ENCODE data around the gene CBX2.

The CBX2 gene

GRCh38 chr17:79795795-79796443 is 18.0 kb downstream of the CBX2 start:
- TF ChIP-seq REST (IDR thresholded peaks at IDR 0.05; ENCODE audit: insufficient read depth in 1 of 2, low read depth in 2 of 2, low read length in 2 of 2) (no peak), POLR2AphosphoS5 (IDR thresholded peaks at IDR 0.05; ENCODE audit: low read depth, low read length) (no peak), FOXP2 (optimal IDR thresholded peaks at IDR 0.05; ENCODE audit: borderline replicate concordance, extremely low read depth, extremely low read length, insufficient read depth) (no peak), TAF1 (IDR thresholded peaks at IDR 0.05; ENCODE audit: borderline replicate concordance, insufficient read depth, low read length) (no peak), SIN3A (IDR thresholded peaks at IDR 0.05; ENCODE audit: borderline replicate concordance, insufficient read depth, low read length) (no peak)

- TF ChIP-seq REST (IDR thresholded peaks at IDR 0.05; ENCODE audit: insufficient read depth in 1 of 2, low read depth in 2 of 2, low read length in 2 of 2) (no peak), FOXP2 (optimal IDR thresholded peaks at IDR 0.05; ENCODE audit: borderline replicate concordance, extremely low read depth, extremely low read length, insufficient read depth) (no peak), SIN3A (IDR thresholded peaks at IDR 0.05; ENCODE audit: borderline replicate concordance, insufficient read depth, low read length) (no peak), POLR2AphosphoS5 (IDR thresholded peaks at IDR 0.05; ENCODE audit: low read depth, low read length) (no peak), TAF1 (IDR thresholded peaks at IDR 0.05; ENCODE audit: borderline replicate concordance, insufficient read depth, low read length) (no peak)
Observed at GRCh38 chr17:79796444-79796762, 18.5 kb downstream of the CBX2 start.

GRCh38 chr17:79796763-79797491 is 19.0 kb downstream of the CBX2 start, which contains the start of gene CBX8:
TSS of gene CBX8 (minus strand) at chr17:79797077. CDS start at chr17:79796998, 79 bp downstream.
- TF ChIP-seq REST (IDR thresholded peaks at IDR 0.05; ENCODE audit: insufficient read depth in 1 of 2, low read depth in 2 of 2, low read length in 2 of 2) (no peak), TAF1 (IDR thresholded peaks at IDR 0.05; ENCODE audit: borderline replicate concordance, insufficient read depth, low read length) (peak; percentile 63; the same call in 1 of the 2 replicates), FOXP2 (optimal IDR thresholded peaks at IDR 0.05; ENCODE audit: borderline replicate concordance, extremely low read depth, extremely low read length, insufficient read depth) (peak; percentile 96), SIN3A (IDR thresholded peaks at IDR 0.05; ENCODE audit: borderline replicate concordance, insufficient read depth, low read length) (no peak; the same call in 1 of the 2 replicates), POLR2AphosphoS5 (IDR thresholded peaks at IDR 0.05; ENCODE audit: low read depth, low read length) (peak; percentile 86)

- TF ChIP-seq SIN3A (IDR thresholded peaks at IDR 0.05; ENCODE audit: borderline replicate concordance, insufficient read depth, low read length) = no peak
- TF ChIP-seq TAF1 (IDR thresholded peaks at IDR 0.05; ENCODE audit: borderline replicate concordance, insufficient read depth, low read length) = no peak
- no peak for TF ChIP-seq REST (IDR thresholded peaks at IDR 0.05; ENCODE audit: insufficient read depth in 1 of 2, low read depth in 2 of 2, low read length in 2 of 2)
- TF ChIP-seq POLR2AphosphoS5 (IDR thresholded peaks at IDR 0.05; ENCODE audit: low read depth, low read length) = no peak
- TF ChIP-seq FOXP2 (optimal IDR thresholded peaks at IDR 0.05; ENCODE audit: borderline replicate concordance, extremely low read depth, extremely low read length, insufficient read depth) = no peak
Observed at GRCh38 chr17:79797492-79798298, 19.7 kb downstream of the CBX2 start.
